GM23248 (cell line): ENCODE results near the gene CHEK1. TPM values are rescaled to one million over a fixed set of nuclear protein-coding genes. Genes with fewer than 3 reads are reported as not detected.

Source experiments
- DNase-seq: peaks from one replicate; pipeline ENCODE4 v3.0.0-alpha.2; 2015
- H2AFZ ChIP-seq: fragments of 200-600 bp; sonication (generic); 2 replicates; pipeline ENCODE4 v1.6.1; 2016; ENCODE audit warnings: antibody characterized with exemption
- H3F3A ChIP-seq: fragments of 200-600 bp; sonication (generic); 2 replicates; pipeline ENCODE4 v1.6.1; 2016; ENCODE audit warnings: mild to moderate bottlenecking, antibody characterized with exemption, mixed run types; ENCODE audit not compliant: insufficient read depth
- H3K27ac ChIP-seq: fragments of 200-600 bp; sonication (generic); 2 replicates; pipeline ENCODE4 v1.5.1; 2016; ENCODE audit warnings: mild to moderate bottlenecking
- H3K27me3 ChIP-seq: fragments of 200-600 bp; sonication (generic); replicated peaks from 2 replicates; pipeline ENCODE4 v1.6.1; 2016; ENCODE audit warnings: mild to moderate bottlenecking; ENCODE audit not compliant: insufficient read depth
- H3K36me3 ChIP-seq: fragments of 200-600 bp; sonication (generic); 2 replicates; pipeline ENCODE4 v1.6.1; 2016; ENCODE audit warnings: low read depth, mild to moderate bottlenecking
- H3K4me1 ChIP-seq: fragments of 200-600 bp; sonication (generic); 2 replicates; pipeline ENCODE4 v1.6.1; 2016; ENCODE audit warnings: mild to moderate bottlenecking; ENCODE audit not compliant: insufficient read depth
- H3K4me2 ChIP-seq: fragments of 200-600 bp; sonication (generic); one replicate; pipeline ENCODE4 v1.6.1; 2016; ENCODE audit warnings: mild to moderate bottlenecking; ENCODE audit not compliant: unreplicated experiment
- H3K4me3 ChIP-seq: fragments of 200-600 bp; sonication (generic); 2 replicates; pipeline ENCODE4 v1.5.1; 2016; ENCODE audit warnings: mild to moderate bottlenecking
- H3K79me2 ChIP-seq: fragments of 200-600 bp; sonication (generic); 2 replicates; pipeline ENCODE4 v1.6.1; 2016; ENCODE audit warnings: mild to moderate bottlenecking; ENCODE audit not compliant: insufficient read depth
- H3K9ac ChIP-seq: fragments of 200-600 bp; sonication (generic); 2 replicates; pipeline ENCODE4 v1.6.1; 2016; ENCODE audit warnings: mild to moderate bottlenecking
- H3K9me2 ChIP-seq: fragments of 200-600 bp; sonication (generic); 2 replicates; pipeline ENCODE4 v1.6.1; 2016; ENCODE audit warnings: mixed run types, mild to moderate bottlenecking, moderate library complexity; ENCODE audit not compliant: insufficient read depth
- H3K9me3 ChIP-seq: fragments of 200-600 bp; sonication (generic); one replicate; pipeline ENCODE4 v1.6.1; 2017; ENCODE audit warnings: low read depth
- H4K20me1 ChIP-seq: fragments of 200-600 bp; sonication (generic); 2 replicates; pipeline ENCODE4 v1.6.0; 2016; ENCODE audit not compliant: insufficient read depth
- EZH2 ChIP-seq: fragments of 200-600 bp; sonication (generic); IDR thresholded peaks from 2 replicates; pipeline ENCODE4 v1.6.1; 2018; ENCODE audit warnings: antibody characterized with exemption, mild to moderate bottlenecking; ENCODE audit not compliant: insufficient read depth, poor library complexity, severe bottlenecking
- EZH2phosphoT487 ChIP-seq: fragments of 200-600 bp; sonication (generic); IDR thresholded peaks from 2 replicates; pipeline ENCODE4 v1.6.1; 2018; ENCODE audit warnings: antibody characterized with exemption, moderate library complexity, mild to moderate bottlenecking, low read depth; ENCODE audit not compliant: insufficient read depth
- WGBS, 2 experiments: methylation state at CpG; one replicate each; pipeline ENCODE4 v1.1.6; 2015 to 2017; ENCODE audit warnings: low lambda C conversion rate in 2 of 2, low coverage in 1 of 2; ENCODE audit errors: missing lambda C conversion rate in 2 of 2; 5-methylcytosine and 5-hydroxymethylcytosine counted together
- in situ Hi-C: fragments of 300-500 bp; cut with MboI; formaldehyde crosslinking; loops from 2 replicates; pipeline ENCODE4 v1.15.0; 2020
- polyA plus RNA-seq: library from polyadenylated mRNA; unstranded; fragments of >200 nt; fragmentation: Nextera tagmentation; extraction: Ambion mirVana; gene quantifications from 2 replicates; pipeline ENCODE4 v1.2.1, GENCODE V29; 2016
- total RNA-seq: library from RNA; depleted of rRNA; stranded (reverse); fragments of >200 nt; shearing (Covaris generic); gene quantifications from 2 replicates; pipeline ENCODE4 v1.2.3, GENCODE V29; 2014

CHEK1 gene
- total and polyA plus RNA-seq, 2 experiments from 2014 or later = 15.1 to 16.8 TPM

- H3K9me2 ChIP-seq = no peaks in the 10 kb centered on the region
- no peak overlapping the region for H3K9ac ChIP-seq
- H3K27me3 ChIP-seq = no peaks in the 10 kb centered on the region
- H3K4me3 ChIP-seq = no peak overlapping the region
- peaks cover 3% of the 10 kb centered on the region for H3K79me2 ChIP-seq
- H2AFZ ChIP-seq = no peak overlapping the region
- H3K4me1 ChIP-seq = peaks cover 17% of the 10 kb centered on the region
- peaks cover 58% of the 10 kb centered on the region for H3F3A ChIP-seq
- no peaks in the 10 kb centered on the region for H4K20me1 ChIP-seq
- 68% methylated on average over 2 of the region's 2 CpGs for WGBS, 2 experiments
- H3K27ac ChIP-seq = no peak overlapping the region
- no peak overlapping the region for H3K4me2 ChIP-seq
- H3K9me3 ChIP-seq = no peaks in the 10 kb centered on the region
- DNase-seq = peak; percentile 55
- TF ChIP-seq EZH2 (no peak), EZH2phosphoT487 (no peak)
- peaks cover 36% of the 10 kb centered on the region for H3K36me3 ChIP-seq
- in situ Hi-C loops = no loop called here
Measured at GRCh38 chr11:125621995-125622394, 3.0 kb upstream of the CHEK1 start.

- Histone ChIP-seq H3K4me2 (no peak overlapping the region), H3F3A (peaks cover 61% of the 10 kb centered on the region), H3K36me3 (peaks cover 25% of the 10 kb centered on the region), H3K9me2 (no peaks in the 10 kb centered on the region), H3K4me3 (no peak overlapping the region), H3K79me2 (peaks cover 14% of the 10 kb centered on the region), H3K4me1 (peaks cover 25% of the 10 kb centered on the region), H3K9ac (no peak overlapping the region), H2AFZ (no peak overlapping the region), H3K27ac (no peak overlapping the region), H3K27me3 (no peaks in the 10 kb centered on the region), H3K9me3 (no peaks in the 10 kb centered on the region), H4K20me1 (no peaks in the 10 kb centered on the region)
- TF ChIP-seq EZH2phosphoT487 (no peak), EZH2 (no peak)
- in situ Hi-C loops = no loop called here
- 47 to 68% methylated on average over 1 of the region's 1 CpG for WGBS, 2 experiments
- no peak for DNase-seq
Measured at GRCh38 chr11:125623064-125623463, 1.9 kb upstream of the CHEK1 start.

- H3K4me1 ChIP-seq = peaks cover 25% of the 10 kb centered on the region
- no peaks in the 10 kb centered on the region for H4K20me1 ChIP-seq
- no peak for DNase-seq
- no peaks in the 10 kb centered on the region for H3K9me3 ChIP-seq
- H3K27ac ChIP-seq = peak overlapping the region; percentile 91
- no peaks in the 10 kb centered on the region for H3K9me2 ChIP-seq
- no peaks in the 10 kb centered on the region for H3K27me3 ChIP-seq
- TF ChIP-seq EZH2phosphoT487 (no peak), EZH2 (no peak)
- H3K36me3 ChIP-seq = peaks cover 4% of the 10 kb centered on the region; the same call in 1 of the 2 replicates
- peak overlapping the region; percentile 91 for H3K4me2 ChIP-seq
- peak overlapping the region; percentile 93 for H2AFZ ChIP-seq
- in situ Hi-C loops = no loop called here
- peak overlapping the region; percentile 92 for H3K9ac ChIP-seq
- peaks cover 24% of the 10 kb centered on the region for H3K79me2 ChIP-seq
- peak overlapping the region; percentile 91 for H3K4me3 ChIP-seq
- H3F3A ChIP-seq = peaks cover 51% of the 10 kb centered on the region
- WGBS, 2 experiments = 1 to 2% methylated on average over 19 to 20 of the region's 20 CpGs
Measured at GRCh38 chr11:125625225-125625629, 264 bp downstream of the CHEK1 start.

- TF ChIP-seq EZH2phosphoT487 (no peak), EZH2 (no peak)
- in situ Hi-C loops = no loop called here
- 0 to 1% methylated on average over 43 to 50 of the region's 51 CpGs for WGBS, 2 experiments
- Histone ChIP-seq H3K9ac (peak overlapping the region; percentile 92), H3F3A (peaks cover 46% of the 10 kb centered on the region), H4K20me1 (no peaks in the 10 kb centered on the region), H3K4me1 (peaks cover 25% of the 10 kb centered on the region), H3K79me2 (peaks cover 24% of the 10 kb centered on the region), H2AFZ (peak overlapping the region; percentile 93), H3K27ac (peak overlapping the region; percentile 91), H3K9me3 (no peaks in the 10 kb centered on the region), H3K4me2 (peak overlapping the region; percentile 91), H3K27me3 (no peaks in the 10 kb centered on the region), H3K4me3 (peak overlapping the region; percentile 91), H3K9me2 (no peaks in the 10 kb centered on the region), H3K36me3 (no peaks in the 10 kb centered on the region)
- DNase-seq = peak; percentile 96
Measured at GRCh38 chr11:125625630-125626287, 796 bp downstream of the CHEK1 start.
